ENCODE measurements around the gene SIPA1L2.

SIPA1L2 gene

GRCh38 chr1:232669981-232670747 lies 40.2 kb upstream of the SIPA1L2 start (continued):
- TF ChIP-seq ZBTB26 (tag by site-specific recombination; optimal IDR thresholded peaks at IDR 0.05) (peak; percentile 5), ZNF561 (tag by site-specific recombination; IDR thresholded peaks at IDR 0.05; ENCODE audit: borderline replicate concordance) (peak; percentile 38; the same call in 1 of the 2 replicates), KLF8 (tag by site-specific recombination; IDR thresholded peaks at IDR 0.05) (peak; percentile 70), ZNF2 (tag by site-specific recombination; IDR thresholded peaks at IDR 0.05) (peak; percentile 85; the same call in 1 of the 2 replicates), ZNF121 (tag by site-specific recombination; IDR thresholded peaks at IDR 0.05) (no peak), YY2 (tag by site-specific recombination; IDR thresholded peaks at IDR 0.05) (0 out of 2 replicates have a peak, but pooled peaks have one; percentile 22), WT1 (tag by site-specific recombination; IDR thresholded peaks at IDR 0.05) (peak; percentile 62; the same call in 1 of the 2 replicates), ZNF510 (tag by site-specific recombination; IDR thresholded peaks at IDR 0.05; ENCODE audit: insufficient replicate concordance) (peak; percentile 39), ZNF660 (tag by site-specific recombination; IDR thresholded peaks at IDR 0.05) (peak; percentile 94)
- TF ChIP-seq, protein P1, sequence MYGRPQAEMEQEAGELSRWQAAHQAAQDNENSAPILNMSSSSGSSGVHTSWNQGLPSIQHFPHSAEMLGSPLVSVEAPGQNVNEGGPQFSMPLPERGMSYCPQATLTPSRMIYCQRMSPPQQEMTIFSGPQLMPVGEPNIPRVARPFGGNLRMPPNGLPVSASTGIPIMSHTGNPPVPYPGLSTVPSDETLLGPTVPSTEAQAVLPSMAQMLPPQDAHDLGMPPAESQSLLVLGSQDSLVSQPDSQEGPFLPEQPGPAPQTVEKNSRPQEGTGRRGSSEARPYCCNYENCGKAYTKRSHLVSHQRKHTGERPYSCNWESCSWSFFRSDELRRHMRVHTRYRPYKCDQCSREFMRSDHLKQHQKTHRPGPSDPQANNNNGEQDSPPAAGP (tag by site-specific recombination; IDR thresholded peaks at IDR 0.05), result peak; percentile 79
- TF ChIP-seq, protein P2, sequence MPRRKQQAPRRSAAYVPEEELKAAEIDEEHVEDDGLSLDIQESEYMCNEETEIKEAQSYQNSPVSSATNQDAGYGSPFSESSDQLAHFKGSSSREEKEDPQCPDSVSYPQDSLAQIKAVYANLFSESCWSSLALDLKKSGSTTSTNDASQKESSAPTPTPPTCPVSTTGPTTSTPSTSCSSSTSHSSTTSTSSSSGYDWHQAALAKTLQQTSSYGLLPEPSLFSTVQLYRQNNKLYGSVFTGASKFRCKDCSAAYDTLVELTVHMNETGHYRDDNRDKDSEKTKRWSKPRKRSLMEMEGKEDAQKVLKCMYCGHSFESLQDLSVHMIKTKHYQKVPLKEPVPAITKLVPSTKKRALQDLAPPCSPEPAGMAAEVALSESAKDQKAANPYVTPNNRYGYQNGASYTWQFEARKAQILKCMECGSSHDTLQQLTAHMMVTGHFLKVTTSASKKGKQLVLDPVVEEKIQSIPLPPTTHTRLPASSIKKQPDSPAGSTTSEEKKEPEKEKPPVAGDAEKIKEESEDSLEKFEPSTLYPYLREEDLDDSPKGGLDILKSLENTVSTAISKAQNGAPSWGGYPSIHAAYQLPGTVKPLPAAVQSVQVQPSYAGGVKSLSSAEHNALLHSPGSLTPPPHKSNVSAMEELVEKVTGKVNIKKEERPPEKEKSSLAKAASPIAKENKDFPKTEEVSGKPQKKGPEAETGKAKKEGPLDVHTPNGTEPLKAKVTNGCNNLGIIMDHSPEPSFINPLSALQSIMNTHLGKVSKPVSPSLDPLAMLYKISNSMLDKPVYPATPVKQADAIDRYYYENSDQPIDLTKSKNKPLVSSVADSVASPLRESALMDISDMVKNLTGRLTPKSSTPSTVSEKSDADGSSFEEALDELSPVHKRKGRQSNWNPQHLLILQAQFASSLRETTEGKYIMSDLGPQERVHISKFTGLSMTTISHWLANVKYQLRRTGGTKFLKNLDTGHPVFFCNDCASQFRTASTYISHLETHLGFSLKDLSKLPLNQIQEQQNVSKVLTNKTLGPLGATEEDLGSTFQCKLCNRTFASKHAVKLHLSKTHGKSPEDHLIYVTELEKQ (tag by site-specific recombination; IDR thresholded peaks at IDR 0.05; ENCODE audit: borderline replicate concordance), result peak; percentile 92; the same call in 1 of the 2 replicates
- TF ChIP-seq, protein P3, sequence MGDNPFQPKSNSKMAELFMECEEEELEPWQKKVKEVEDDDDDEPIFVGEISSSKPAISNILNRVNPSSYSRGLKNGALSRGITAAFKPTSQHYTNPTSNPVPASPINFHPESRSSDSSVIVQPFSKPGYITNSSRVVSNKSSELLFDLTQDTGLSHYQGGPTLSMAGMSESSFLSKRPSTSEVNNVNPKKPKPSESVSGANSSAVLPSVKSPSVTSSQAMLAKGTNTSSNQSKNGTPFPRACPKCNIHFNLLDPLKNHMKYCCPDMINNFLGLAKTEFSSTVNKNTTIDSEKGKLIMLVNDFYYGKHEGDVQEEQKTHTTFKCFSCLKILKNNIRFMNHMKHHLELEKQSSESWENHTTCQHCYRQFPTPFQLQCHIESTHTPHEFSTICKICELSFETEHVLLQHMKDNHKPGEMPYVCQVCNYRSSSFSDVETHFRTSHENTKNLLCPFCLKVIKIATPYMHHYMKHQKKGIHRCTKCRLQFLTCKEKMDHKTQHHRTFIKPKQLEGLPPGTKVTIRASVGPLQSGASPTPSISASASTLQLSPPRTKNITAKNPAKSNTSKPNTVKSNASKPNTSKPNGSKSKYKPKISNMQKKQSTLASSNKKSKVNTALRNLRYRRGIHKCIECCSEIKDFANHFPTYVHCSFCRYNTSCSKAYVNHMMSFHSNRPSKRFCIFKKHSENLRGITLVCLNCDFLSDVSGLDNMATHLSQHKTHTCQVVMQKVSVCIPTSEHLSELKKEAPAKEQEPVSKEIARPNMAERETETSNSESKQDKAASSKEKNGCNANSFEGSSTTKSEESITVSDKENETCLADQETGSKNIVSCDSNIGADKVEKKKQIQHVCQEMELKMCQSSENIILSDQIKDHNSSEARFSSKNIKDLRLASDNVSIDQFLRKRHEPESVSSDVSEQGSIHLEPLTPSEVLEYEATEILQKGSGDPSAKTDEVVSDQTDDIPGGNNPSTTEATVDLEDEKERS (tag by site-specific recombination; IDR thresholded peaks at IDR 0.05), result peak; percentile 64; the same call in 1 of the 2 replicates

DNA sequence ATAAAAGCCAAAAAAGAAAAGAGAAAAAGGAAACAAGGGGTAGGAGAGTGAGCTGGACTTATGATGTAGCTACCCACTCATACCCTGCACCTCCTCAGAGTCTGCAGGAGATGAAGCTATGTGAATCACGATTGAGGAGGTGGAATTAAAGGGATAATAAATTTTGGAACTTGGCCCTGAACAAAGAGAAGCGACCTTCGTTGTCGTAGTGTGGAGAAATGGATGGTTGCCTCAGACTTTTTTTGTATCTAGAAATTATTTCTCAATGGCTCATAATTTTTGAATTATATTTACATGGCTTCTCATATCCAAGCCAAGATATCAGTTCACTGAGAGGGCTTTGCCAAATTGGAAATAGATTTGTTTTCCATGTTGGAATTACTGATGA lies 37.8 kb upstream of the SIPA1L2 start:
- H3K4me1 ChIP-seq (ENCODE audit: control insufficient read depth, insufficient read depth, low read length), result peaks cover 9% of the 10 kb centered on the region; the same call in 1 of the 2 replicates
- H3K4me3 ChIP-seq (ENCODE audit: low read depth, low read length), result no peak overlapping the region
- H3K27ac ChIP-seq (ENCODE audit: extremely low read depth, low read depth, low read length), result no peak overlapping the region
- ChIA-PET POLR2A (no interaction called here), CTCF (interaction anchor here (0.7 to 1.5 kb wide), 2 partner anchors 11 to 31 kb away, joined by 4 to 5 read pairs; no protein-coding TSS in a partner anchor)
- peak; percentile 32 for TF ChIP-seq GLIS1 (tag by site-specific recombination; IDR thresholded peaks at IDR 0.05)
- TF ChIP-seq EGR2 (tag by site-specific recombination; IDR thresholded peaks at IDR 0.05; ENCODE audit: low read depth), result peak; percentile 20; the same call in 1 of the 2 replicates
- TF ChIP-seq INSM2 (tag by site-specific recombination; IDR thresholded peaks at IDR 0.05), result no peak
- H3K9me3 ChIP-seq (ENCODE audit: control insufficient read depth, insufficient read depth, low read depth, low read length), result no peaks in the 10 kb centered on the region
- no peaks in the 10 kb centered on the region for H3K36me3 ChIP-seq (ENCODE audit: control insufficient read depth in 2 of 2, insufficient read depth in 1 of 2, low read length in 2 of 2)

Measured in HEK293 (cell line).